GM12873 (cell line): Measurements from ENCODE around the gene FDXR.

Source experiments
- CTCF ChIP-seq: IDR thresholded peaks from 2 replicates; pipeline ENCODE4 v1.5.1; 2012; ENCODE audit warnings: low read depth, mild to moderate bottlenecking, moderate library complexity, low read length, control low read depth; ENCODE audit not compliant: insufficient read depth; ENCODE audit errors: missing control alignments

Gene FDXR

GRCh38 chr17:74832421-74832820, 40.4 kb downstream of the FDXR start:
- no peak for TF ChIP-seq CTCF

- no peak for TF ChIP-seq CTCF
Measured at GRCh38 chr17:74831444-74832146, 41.2 kb downstream of the FDXR start.

- TF ChIP-seq CTCF = no peak
Measured at GRCh38 chr17:74830861-74831260, 41.9 kb downstream of the FDXR start.

GRCh38 chr17:74827800-74828199, 45.0 kb downstream of the FDXR start:
- TF ChIP-seq CTCF = no peak

- TF ChIP-seq CTCF = no peak
Measured at GRCh38 chr17:74825952-74826719, 46.7 kb downstream of the FDXR start.

- TF ChIP-seq CTCF = no peak
Measured at GRCh38 chr17:74824961-74825627, 47.7 kb downstream of the FDXR start.

- TF ChIP-seq CTCF = no peak
Measured at GRCh38 chr17:74822939-74823367, 49.8 kb downstream of the FDXR start.
